GM19467 (cell line): ENCODE results near the gene RNASET2.
"Not testable (repeated sequence)": the region's sequence is repeated elsewhere in the genome, so short reads cannot be mapped to it uniquely, and the experiment has no call there.

Experiments used
- ATAC-seq: cut with Tn5 transposase; IDR thresholded peaks from one replicate; pipeline ENCODE4 v1.9.1; 2021; ENCODE audit warnings: mild to moderate bottlenecking, moderate library complexity; ENCODE audit not compliant: unreplicated experiment

The RNASET2 gene

DNA sequence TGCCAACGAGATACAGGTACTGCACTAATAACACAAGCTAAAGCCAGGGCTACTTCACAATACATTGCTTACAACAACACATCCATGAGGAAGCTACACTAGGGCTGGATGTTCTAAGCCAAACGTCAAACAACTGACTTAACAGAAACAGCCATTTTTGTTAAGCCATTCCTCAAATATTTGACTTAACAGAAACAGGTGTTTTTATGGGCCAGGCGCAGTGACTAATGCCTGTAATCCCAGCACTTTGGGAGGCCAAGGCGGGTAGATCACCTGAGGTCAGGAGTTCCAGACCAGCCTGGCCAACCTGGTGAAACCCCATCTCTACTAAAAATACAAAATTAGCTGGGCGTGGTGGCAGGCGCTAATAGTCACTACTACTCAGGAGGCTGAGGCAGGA is 7.6 kb downstream of the RNASET2 start:
- not testable (repeated sequence) for ATAC-seq

- ATAC-seq: no peak
These were observed 9.1 kb downstream of the RNASET2 start for GRCh38 chr6:166947251-166947650.

DNA sequence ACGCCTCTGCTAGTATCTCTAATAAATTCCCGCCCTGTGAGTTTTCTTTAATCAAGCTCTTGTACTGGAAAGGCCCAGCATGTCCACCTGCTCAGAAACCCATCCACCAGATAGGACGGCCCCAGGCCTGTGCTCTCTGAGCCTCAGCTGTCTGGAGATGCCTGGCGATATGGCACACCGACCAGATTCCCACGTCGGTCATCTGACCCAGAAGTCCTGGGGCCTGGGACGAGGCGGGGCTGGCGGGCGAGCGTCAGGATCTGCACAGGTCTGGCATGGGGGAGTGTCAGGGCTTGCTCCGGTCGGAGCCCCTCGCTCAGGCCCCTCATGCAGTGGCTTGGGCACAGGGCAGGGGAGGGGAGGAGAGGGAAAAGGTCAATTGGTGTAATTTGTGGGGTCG is 10.2 kb downstream of the RNASET2 start:
- ATAC-seq: no peak

DNA sequence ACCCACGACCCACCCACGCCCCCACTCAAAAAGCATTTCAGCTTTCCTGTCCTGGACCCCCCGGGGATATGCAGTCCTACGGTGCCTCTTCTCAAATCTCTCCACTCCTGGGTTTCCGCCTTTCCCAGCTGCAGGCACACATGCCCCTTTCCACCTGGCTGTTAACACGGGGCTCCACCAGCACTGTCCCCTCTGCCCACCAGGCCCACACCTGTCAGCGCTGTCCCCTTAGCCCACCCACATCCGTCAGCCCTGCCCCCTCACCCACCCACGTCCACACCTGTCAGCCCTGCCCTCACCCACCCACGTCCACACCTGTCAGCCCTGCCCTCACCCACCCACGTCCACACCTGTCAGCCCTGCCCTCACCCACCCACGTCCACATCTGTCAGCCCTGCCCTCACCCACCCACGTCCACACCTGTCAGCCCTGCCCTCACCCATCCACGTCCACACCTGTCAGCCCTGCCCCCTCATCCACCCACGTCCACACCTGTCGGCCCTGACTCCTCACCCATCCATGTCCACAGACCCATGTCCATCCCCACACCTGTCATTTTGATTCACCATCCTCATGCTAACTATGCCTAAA is 11.6 kb downstream of the RNASET2 start:
- ATAC-seq: no peak

- ATAC-seq: no peak
These were observed 13.8 kb downstream of the RNASET2 start for GRCh38 chr6:166942393-166943168.

DNA sequence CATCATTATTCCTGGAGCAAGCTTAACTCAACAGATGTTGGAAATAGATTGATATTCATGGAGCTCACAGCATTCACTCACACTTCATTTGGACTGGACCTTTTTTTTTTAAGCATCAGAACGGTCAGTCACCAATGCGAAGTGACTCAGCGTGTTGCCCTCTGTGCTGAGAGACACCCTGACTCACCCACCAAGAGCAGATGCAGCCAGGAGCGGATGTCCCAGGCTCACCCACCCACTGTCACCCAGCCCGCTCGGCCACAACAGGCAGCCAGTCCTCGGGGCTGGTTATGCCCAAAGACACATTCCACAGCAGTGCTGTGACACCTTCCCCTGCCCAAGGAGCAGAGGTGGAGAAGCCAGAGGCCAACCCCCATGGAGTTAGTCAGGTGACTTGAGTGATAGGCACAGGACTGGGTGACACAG is 15.7 kb downstream of the RNASET2 start:
- no peak for ATAC-seq

DNA sequence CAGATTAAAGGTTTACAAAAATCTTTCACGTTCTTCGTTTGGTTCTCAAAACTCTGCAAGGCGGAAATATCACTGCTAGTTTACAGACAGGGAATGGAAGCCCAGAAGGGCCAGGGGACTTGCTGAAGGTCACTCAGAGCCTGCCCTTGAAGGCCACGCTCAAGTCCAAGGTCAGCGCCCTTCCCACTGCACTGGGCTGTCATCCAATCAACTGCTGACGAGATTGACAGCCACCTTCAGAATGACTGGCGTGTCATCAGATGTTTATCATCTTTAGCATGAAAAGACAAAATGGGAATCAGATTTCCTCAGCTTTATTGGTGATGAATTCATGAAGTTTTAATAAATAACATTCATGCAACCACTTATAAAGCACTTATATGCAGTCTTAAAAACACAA is 16.5 kb downstream of the RNASET2 start:
- ATAC-seq: no peak

GRCh38 chr6:166939345-166939744 is 17.0 kb downstream of the RNASET2 start:
- ATAC-seq: no peak

DNA sequence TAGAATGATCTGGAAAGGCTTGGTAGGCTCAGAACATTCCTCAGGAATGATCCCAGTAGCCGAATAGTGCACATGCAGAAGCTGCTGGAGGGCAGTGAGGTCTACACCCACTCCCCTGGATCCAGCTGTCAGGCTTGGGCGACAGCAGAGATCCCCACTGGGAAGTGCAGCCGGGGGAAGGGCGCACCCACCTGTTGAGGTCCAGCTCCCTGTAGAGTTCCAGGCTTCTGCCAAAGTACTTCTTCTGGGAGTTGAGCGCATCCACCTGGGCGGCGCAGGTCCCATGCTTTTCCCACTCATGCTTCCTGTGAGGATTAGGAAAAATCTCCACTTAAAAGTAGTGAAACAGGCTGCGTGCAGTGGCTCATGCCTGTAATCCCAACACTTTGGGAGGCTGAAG is 17.6 kb downstream of the RNASET2 start:
- no peak for ATAC-seq

- ATAC-seq: no peak
These were observed 18.2 kb downstream of the RNASET2 start for GRCh38 chr6:166938150-166938549.

GRCh38 chr6:166937746-166938145 is 18.6 kb downstream of the RNASET2 start:
- ATAC-seq: no peak

DNA sequence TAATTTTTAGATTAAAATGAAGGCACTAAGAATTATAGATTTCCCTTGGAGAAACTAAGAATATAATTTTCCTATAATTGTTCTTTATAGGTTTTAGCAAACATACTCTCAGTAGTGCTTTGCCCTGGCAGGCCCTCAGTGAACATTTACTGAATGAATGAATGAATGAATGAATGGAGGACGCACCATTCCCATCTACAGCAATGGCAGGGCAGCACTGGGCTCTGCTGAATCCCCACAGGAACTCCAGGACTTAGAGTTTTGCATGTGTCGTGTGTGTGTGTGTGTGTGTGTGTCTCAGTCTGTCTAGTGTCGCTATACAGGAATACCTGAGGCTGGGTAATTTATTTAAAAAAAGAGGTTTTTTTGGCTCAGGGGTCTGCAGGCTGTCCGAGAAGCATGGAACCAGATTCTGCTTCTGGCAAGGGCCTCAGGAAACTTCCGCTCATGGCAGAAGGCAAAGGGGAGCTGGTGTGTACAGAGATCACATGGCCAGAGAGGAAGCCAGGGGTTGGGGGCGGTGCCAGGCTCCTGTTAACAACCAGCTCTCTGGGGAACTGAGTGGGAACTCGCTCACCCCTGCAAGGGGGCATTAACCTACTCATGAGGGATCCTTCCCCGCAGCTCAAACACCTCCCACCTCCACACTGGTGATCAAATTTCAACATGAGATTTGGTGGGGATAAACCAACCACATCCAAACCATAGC is 20.1 kb downstream of the RNASET2 start:
- no peak for ATAC-seq

- no peak for ATAC-seq
These were observed 21.0 kb downstream of the RNASET2 start for GRCh38 chr6:166935353-166935752.

- ATAC-seq: no peak
These were observed 22.2 kb downstream of the RNASET2 start for GRCh38 chr6:166934174-166934573.

- no peak for ATAC-seq
These were observed 23.0 kb downstream of the RNASET2 start for GRCh38 chr6:166933396-166933795.

DNA sequence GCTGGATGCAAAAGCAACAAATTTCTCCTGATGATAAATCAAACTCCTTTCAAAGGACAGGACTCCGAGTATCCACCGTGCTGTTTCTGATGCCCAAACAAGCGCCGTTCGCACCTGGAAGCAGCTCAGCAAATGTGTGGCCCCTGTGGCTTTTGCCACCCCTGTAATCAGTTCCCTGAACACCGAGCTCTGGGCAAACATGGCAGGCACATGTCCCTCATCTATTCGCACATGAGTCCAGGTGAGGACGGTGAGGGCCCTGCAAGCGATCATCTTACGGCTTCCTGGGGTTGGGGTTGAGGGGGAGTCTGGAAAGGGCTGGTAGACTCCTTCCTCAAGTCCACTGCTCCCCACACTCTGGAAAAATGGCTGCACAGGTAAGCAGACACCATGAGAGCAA is 23.7 kb downstream of the RNASET2 start:
- ATAC-seq: no peak

- no peak for ATAC-seq
These were observed 24.2 kb downstream of the RNASET2 start for GRCh38 chr6:166932116-166932515.

GRCh38 chr6:166931426-166931970 is 24.9 kb downstream of the RNASET2 start:
- no peak for ATAC-seq

DNA sequence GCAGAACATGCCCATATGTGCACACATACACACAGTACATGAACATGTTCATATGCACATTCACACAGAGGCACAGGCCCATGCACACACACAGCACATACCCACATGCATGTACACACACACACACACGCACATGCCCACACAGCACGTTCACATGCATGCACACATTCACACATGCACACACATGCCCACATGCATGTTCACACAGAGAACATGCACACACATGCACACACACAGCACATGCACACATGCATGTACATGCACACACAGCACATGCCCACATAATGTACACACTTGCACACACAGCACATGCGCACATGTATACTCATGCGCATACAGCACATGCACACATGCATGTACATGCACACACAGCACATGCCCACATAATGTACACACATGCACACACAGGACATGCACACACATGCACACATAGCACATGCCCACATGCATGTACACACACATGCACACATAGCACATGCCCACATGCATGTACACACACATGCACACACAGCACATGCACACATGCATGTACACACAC is 25.9 kb downstream of the RNASET2 start:
- ATAC-seq: no peak

DNA sequence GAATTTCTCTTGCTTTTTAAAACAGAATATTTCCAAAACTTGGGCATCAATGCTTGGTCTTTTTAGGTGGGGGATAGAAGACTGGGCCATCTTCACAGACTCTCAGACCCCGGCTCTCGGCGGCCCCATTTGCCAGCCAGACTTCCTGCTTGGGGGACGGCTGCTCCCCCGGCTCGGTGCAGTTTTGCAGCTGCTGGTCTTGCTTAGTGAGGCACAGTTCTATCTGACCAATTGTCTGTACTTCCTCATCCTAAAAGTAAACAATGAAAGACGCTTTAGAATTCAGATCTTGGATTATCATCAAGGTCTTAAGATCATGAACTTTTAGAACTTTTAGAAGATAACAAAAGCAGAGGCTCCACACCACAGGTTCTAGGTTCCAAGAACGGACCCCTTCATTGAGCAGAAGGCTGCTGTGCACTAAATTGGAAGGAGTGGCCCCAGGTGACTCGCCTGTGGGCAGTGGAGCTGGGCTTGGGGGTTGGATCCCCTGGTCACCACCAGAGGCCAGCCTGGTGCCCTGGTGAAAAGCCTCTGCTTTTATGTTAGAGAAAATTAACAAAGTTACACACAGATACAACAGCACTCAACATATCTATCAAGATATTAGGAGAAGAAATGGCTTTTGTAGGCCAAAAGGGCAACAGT is 26.7 kb downstream of the RNASET2 start:
- no peak for ATAC-seq
